ENCODE data around the gene XRCC5.
A peak's percentile ranks its signal among the peaks of the same experiment; 100 is the strongest.
"Not testable (repeated sequence)": the region's sequence is repeated elsewhere in the genome, so short reads cannot be mapped to it uniquely, and the experiment has no call there.

The XRCC5 gene

DNA sequence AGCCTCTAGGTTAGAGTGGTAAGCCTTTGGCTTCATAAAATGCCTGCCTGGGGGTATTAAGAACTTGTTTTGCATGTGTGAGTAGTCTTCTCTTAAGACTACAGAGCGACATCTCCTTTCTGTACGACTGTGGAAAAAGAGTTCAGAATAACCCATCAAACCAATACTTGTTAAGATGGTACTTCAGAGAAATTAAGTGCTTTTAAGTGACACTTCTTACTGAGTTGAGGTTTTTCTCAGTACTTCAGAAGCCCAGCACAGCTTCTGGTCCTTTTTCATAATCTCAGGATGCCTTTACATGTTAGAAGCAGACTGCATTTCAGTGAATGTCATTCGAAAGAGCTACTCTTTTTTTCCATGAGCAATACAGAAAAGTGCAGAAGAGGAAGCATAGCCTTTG lies 10.8 kb downstream of the XRCC5 start:
- DNase-seq: no peak

DNA sequence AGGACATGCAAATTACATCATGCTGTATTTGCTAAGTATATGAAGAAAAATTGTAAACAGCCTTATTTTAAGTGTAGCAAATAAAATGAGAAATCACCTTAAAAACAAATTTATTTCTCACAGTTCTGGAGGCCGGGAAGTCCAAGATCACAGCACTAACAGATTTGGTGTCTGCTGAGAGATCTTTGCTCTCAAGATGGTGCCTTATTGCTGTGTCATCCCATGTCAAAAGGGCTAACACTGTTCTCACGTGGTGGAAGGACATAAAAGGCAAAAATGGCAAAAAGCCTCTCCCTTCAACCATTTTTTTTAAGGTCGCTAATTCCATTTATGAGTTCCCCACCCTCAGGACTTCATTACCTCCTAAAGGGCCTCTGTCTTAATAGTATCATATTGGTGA lies 12.1 kb downstream of the XRCC5 start:
- no peak for DNase-seq

DNA sequence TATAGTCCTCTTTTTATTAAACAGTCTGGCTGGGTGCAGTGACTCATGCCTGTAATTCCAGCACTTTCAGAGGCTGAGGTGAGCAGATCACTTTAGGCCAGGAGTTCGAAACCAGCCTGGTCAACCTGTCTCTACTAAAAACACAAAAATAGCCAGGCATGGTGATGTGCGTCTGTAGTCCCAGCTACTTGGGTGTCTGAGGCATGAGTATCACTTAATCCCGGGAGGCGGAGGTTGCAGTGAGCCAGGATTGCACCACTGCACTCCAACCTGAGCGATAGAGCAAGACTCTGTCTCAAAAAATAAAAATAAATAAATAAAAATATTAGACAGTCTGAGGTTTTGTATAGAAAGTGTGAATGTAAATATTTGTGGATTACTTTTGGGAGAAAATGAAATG lies 17.8 kb downstream of the XRCC5 start:
- DNase-seq: no peak

DNA sequence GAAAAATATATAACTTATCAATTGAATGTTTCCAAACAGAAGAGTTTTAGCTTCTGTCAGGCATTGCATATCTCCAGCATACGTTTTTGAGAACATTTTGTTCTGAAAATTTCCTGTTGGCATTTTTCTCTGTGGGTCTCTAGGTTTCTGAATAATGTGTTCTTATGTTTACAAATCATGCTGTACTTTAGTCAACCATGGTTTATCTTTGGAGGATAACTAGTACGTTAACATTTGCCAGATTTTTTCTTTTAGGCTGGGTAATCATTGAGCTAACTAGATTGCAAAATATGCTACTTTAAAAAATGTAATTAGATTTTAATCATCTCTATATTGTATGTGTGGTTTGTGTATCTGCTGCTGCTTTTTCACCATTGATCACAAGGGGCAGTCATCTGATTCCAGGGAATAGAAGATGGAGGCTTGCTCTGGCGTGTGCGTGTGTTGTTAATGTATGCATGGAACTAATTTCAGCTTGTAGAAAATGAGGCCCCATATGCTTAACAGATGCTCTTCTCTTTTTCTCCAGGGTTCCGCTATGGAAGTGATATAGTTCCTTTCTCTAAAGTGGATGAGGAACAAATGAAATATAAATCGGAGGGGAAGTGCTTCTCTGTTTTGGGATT lies 21.3 kb downstream of the XRCC5 start:
- no peak for DNase-seq

DNA sequence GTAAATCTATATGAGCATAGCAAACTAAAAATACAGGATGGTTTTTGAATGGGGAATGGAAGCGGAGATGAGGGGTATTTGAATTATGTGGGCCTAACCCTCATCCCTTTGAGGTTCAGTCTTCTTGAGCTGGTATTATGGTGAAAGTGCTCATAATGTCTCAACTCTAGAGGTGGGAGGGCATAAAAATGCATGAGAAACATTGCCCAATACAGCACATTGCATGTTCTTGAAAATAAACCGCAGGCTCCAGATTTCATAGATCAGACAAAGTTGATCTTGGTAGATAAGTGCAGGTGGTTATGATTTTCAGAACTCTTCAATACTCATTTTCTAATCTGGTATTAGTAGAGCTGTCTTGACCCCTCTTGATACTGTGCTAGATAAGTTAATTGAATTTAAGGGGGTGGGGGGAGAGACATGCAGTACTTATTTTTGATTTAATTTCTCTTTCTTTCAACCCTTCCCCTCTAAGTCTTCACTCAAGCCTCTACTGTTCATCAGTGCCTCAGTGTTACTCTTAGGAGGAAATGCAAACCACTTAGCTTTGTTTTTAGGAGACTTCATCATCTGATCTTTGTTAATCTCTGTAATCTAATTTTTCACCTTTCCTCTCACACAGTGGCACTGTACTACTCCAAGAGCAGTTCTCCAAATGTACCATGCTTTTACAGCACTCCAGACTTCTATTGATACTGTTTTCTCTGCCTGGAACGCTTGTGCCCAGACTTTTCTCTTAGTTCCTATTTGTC lies 22.2 kb downstream of the XRCC5 start:
- no peak for DNase-seq

DNA sequence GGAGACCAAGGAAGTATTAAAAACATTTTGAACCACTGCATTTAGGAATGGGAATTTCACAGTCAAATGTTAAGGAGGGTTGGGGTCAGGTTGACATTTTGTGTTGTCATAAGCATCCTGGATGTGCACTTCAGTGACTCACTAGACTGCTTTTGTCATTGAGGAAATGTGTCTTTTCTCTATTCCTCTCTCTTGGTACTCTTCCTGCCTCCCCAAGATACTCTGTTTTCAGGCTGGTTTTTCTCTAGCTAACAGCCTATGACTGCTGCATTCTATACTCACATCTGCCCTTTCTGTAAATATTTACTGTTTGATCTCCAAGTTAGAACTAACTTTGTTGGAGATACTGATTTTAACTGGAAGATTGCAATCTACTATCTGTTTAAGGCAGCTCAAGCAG lies 23.4 kb downstream of the XRCC5 start:
- DNase-seq: no peak

GRCh38 chr2:216133397-216133796 lies 24.2 kb downstream of the XRCC5 start:
- DNase-seq: no peak

- no peak for DNase-seq
Measured at GRCh38 chr2:216134958-216135541, 25.9 kb downstream of the XRCC5 start.

- no peak for DNase-seq
Measured at GRCh38 chr2:216139884-216140283, 30.7 kb downstream of the XRCC5 start.

- DNase-seq: not testable (repeated sequence)
Measured at GRCh38 chr2:216141516-216141915, 32.4 kb downstream of the XRCC5 start.

DNA sequence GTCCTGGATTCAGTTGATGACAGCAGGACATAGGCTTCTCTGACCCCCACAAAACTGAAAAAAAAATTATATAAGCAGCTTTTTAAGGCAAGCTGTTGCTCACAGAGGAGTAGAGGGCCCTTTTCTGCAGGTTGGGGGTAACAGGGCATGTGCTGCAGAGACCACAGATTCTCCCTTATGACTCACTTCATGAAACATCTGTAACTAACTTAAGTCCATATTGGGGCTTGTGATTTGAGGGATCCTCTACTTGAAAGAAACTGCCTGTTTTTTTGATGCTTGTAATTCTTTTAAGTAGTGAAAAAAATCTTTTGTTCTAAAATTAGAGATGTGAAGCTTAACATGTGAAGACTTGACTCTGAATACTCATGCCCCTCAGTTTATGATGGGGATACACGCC lies 33.4 kb downstream of the XRCC5 start:
- DNase-seq: no peak

- DNase-seq: no peak
Measured at GRCh38 chr2:216144372-216144771, 35.2 kb downstream of the XRCC5 start.

GRCh38 chr2:216144857-216145256 lies 35.7 kb downstream of the XRCC5 start:
- no peak for DNase-seq

DNA sequence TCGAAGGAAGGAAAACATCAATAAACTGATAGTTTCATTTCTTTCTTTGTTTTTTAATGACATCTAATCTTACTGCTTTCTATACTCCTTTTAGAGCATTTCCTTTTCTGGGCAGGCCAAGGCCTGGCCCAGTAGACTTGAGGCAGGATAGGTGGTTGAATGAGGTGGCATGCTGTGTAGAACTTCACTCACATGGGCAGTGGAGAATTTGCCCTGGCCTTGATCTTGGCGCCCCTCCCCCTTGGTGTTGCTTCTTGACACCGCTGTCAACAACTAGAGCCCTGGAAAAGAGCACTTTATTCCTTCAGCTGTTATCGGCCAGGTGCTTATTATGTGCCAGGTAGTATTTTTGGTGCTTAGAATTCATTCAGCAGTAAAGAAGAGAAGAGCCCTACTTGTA lies 37.4 kb downstream of the XRCC5 start:
- DNase-seq: no peak

GRCh38 chr2:216147172-216148131 lies 38.3 kb downstream of the XRCC5 start:
- DNase-seq: no peak

DNA sequence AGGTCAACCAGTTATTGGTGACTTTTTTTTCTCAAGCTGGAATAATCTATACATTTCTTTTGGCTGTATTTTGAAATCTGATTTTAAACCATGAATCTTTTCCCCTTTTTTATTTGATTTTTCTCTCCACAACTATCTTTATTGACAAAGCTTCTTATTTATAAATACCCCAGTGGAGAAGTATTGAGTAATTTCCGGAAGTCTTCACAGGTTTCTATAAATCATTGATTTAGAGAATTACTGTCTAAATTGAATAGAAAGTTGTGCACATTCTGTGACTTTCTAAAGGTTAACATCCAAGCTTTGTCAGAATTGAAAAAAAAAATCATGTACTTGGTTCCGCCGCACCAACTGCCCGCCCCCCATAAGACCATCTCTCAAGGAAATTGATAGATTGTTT lies 39.8 kb downstream of the XRCC5 start:
- DNase-seq: no peak

GRCh38 chr2:216149741-216150140 lies 40.6 kb downstream of the XRCC5 start:
- DNase-seq: no peak

GRCh38 chr2:216151313-216152025 lies 42.3 kb downstream of the XRCC5 start:
- DNase-seq: peak; percentile 12

GRCh38 chr2:216155954-216156353 lies 46.8 kb downstream of the XRCC5 start:
- no peak for DNase-seq

GRCh38 chr2:216156822-216157221 lies 47.7 kb downstream of the XRCC5 start:
- DNase-seq: no peak

- no peak for DNase-seq
Measured at GRCh38 chr2:216159144-216159543, 50.0 kb downstream of the XRCC5 start.

DNA sequence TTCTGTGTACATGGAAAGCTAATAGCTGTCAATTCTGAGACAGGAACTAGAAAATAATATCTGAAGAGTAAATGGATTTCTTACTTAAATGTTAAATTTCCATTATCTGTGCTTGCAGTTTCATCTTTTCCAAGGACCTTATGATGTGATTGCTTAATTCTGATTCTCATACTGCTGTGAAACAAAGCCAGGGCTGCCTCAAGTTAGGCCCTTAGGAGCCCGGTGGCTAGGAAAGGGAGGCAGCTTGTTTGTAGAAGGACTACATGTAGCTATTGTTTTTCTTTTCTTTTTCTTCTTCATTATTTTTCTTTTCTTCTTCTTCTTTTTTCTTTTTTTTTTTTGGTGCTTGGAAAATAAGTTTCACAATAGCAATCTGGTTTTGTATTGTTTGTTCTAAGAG lies 50.5 kb downstream of the XRCC5 start:
- no peak for DNase-seq

DNA sequence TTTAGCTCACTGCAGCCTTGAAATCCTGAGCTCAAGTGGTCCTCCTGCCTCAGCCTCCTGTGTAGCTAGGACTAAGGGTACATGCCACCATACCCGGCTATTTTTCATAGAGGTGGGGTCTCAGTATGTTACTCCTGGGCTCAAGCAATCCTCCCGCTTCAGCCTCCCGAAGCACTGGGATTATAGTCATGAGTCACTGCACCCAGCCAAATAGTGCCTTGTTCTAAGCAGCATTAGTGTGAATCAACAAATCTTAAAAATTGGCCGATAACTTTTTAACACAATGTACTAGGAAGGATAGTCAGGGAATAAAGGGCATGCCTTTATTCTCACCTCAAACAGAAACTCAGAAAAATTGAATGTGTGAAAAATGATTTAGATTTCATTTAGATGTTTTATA lies 51.6 kb downstream of the XRCC5 start:
- no peak for DNase-seq

Data from kidney glomerular epithelial cell (primary cell).